ES-I3 (cell line): ENCODE measurements around the gene POGLUT3.

Experiments
- H3K36me3 ChIP-seq: 2 replicates; pipeline ENCODE4 v1.6.1; 2013; ENCODE audit warnings: mild to moderate bottlenecking, low read length, control low read depth, moderate library complexity; ENCODE audit not compliant: insufficient read depth
- H3K4me1 ChIP-seq: 2 replicates; pipeline ENCODE4 v1.6.1; 2013; ENCODE audit warnings: mild to moderate bottlenecking, control low read depth, low read length; ENCODE audit not compliant: insufficient read depth
- H3K9ac ChIP-seq: 2 replicates; pipeline ENCODE4 v1.6.1; 2013; ENCODE audit warnings: low read depth, mild to moderate bottlenecking, low read length, moderate library complexity
- H3K9me3 ChIP-seq: 2 replicates; pipeline ENCODE4 v1.6.1; 2013; ENCODE audit warnings: mild to moderate bottlenecking, low read length, moderate library complexity; ENCODE audit not compliant: control insufficient read depth, insufficient read depth

Gene POGLUT3

DNA sequence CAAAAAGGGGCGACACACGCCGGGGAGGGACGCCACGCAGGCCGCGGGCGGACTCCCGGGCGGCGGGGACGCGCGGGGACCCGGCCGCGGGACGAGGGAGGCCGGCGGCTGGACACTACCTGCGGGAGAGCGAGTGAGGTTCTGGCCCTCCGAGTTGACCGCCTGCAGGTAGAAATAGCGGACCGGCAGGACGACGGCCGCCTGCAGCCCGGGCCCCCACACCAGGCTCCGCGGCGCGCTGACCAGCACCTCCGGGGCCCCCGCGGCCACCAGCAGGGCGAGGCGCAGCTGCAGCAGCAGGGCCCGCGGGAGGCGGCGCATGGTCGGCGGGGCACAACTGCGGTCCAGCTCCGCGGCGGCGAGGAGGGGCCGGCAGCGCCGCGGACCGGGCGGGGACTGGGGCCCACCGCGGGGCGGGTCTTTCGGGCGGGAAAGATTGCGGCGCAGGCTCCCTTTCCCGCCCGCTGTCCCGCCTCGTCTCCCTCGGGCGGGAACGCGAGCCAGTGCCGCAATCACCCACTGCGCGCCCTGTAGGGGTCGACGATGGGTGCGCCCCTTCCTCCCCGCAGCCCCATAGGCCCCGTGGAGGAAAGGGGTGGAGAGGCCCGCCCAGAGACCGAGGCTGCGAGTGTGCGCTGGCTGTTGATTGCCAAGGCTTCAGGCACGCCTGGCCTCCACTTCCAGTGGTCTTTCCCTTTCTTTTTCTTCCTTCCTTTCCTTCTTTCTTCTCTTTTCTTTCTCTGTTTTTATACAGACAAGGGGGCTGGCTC, at the start of gene POGLUT3:
Gene POGLUT3 (minus strand): TSS at position 339 of the 770 bp plus-strand sequence. CDS start 18 bp downstream, at position 321.
- Histone ChIP-seq H3K9me3 (no peaks in the 10 kb centered on the region), H3K9ac (peak within 1 kb of the TSS; percentile 81), H3K36me3 (no peaks in the 10 kb centered on the region), H3K4me1 (peaks cover 7% of the 10 kb centered on the region)

GRCh38 chr11:108545909-108546501, 47.8 kb upstream of the POGLUT3 start:
- no peaks in the 10 kb centered on the region for H3K36me3 ChIP-seq
- no peaks in the 10 kb centered on the region for H3K9me3 ChIP-seq
- H3K4me1 ChIP-seq: no peaks in the 10 kb centered on the region
- H3K9ac ChIP-seq: no peak overlapping the region

DNA sequence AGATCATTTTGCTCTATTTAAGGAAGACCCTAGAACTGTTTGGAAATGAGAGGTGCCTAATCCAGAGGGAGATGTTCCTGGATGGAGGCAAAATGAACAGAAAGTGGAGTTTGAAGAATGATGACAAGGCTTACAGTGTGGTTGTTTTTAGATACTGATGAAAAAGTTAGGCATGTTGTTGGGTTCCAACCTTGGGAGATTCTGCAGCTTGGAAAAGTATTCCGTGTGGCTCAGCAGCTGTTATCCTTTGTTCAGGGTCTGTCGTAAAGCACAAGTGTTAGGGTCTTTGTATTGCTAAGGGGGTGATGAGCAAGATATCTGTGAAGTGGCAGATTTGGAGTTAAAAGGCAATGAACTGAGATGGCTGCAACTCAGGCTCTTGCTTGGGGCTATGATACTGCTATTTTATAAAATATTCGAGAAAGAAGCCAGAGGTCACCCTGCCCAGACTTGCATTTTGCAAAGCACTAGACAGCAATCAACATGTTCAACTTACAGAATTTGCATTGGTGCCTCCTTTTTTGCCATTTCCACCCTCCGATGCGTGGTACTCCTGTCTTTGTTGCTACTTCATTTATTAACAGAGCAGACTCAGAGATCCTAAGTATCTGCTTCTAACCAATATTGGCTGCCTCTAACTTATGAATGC, 45.3 kb upstream of the POGLUT3 start:
- Histone ChIP-seq H3K4me1 (peaks cover 5% of the 10 kb centered on the region; the same call in 1 of the 2 replicates), H3K9ac (no peak overlapping the region), H3K36me3 (no peaks in the 10 kb centered on the region), H3K9me3 (no peaks in the 10 kb centered on the region)

GRCh38 chr11:108541531-108541930, 43.3 kb upstream of the POGLUT3 start:
- Histone ChIP-seq H3K36me3 (no peaks in the 10 kb centered on the region), H3K9ac (no peak overlapping the region), H3K9me3 (no peaks in the 10 kb centered on the region), H3K4me1 (peaks cover 5% of the 10 kb centered on the region; the same call in 1 of the 2 replicates)

GRCh38 chr11:108538502-108538901, 40.3 kb upstream of the POGLUT3 start:
- peaks cover 5% of the 10 kb centered on the region; the same call in 1 of the 2 replicates for H3K4me1 ChIP-seq
- no peaks in the 10 kb centered on the region for H3K9me3 ChIP-seq
- H3K9ac ChIP-seq: no peak overlapping the region
- H3K36me3 ChIP-seq: no peaks in the 10 kb centered on the region

- Histone ChIP-seq H3K4me1 (peaks cover 5% of the 10 kb centered on the region; the same call in 1 of the 2 replicates), H3K9me3 (no peaks in the 10 kb centered on the region), H3K9ac (no peak overlapping the region), H3K36me3 (no peaks in the 10 kb centered on the region)
These were observed 39.8 kb upstream of the POGLUT3 start for GRCh38 chr11:108538022-108538424.

DNA sequence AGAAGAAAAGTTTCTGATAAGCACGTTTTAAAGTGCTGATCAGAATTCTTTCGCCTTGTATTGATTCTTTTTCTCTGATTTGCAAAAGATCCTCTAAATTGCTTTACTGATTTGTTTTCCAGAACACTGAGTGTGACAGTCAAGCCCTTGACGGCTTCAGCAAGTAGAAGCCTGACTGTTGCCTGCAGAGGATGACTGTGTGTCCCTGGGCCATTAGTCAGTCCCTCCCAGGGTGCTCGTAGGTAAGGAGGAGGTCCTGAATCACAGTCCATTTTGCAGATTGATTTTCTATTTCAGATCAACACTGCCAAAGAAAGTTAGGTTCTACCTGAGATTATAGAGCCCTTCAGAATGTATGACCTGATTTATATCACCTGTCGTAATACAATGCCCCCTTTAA, 38.6 kb upstream of the POGLUT3 start:
- H3K4me1 ChIP-seq: peaks cover 5% of the 10 kb centered on the region; the same call in 1 of the 2 replicates

DNA sequence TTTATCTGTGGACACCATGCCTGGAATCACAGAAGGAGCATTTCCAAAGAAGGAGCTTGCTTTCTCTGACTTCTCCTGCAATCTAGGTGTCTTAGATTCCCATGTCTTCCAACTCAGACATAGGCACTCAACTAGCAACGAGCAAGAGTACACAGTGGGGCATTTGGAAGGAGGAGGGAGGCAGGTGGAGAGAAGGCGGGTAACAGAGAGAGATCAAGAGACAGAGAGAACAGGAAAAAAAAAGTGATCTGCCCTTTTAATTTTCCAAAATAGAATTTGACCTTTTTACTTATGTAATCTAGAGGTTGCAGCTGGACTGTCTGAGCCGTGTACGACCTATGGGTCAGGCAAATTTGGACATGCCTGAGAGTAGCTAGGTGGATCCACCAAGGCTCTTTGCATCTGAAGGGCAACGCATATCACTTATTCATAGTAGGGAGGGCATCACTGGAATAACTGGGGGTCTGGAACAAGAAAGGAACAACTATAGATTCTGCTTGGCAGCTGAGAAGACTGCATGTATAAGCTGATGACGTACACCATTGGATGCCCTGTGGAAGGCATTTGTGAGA, 37.3 kb upstream of the POGLUT3 start:
- Histone ChIP-seq H3K9me3 (no peaks in the 10 kb centered on the region), H3K4me1 (peaks cover 5% of the 10 kb centered on the region; the same call in 1 of the 2 replicates), H3K36me3 (no peaks in the 10 kb centered on the region), H3K9ac (no peak overlapping the region)

More for the DNA sequence above, 38.6 kb upstream of the POGLUT3 start:
- Histone ChIP-seq H3K9ac (no peak overlapping the region), H3K36me3 (no peaks in the 10 kb centered on the region), H3K9me3 (no peaks in the 10 kb centered on the region)

DNA sequence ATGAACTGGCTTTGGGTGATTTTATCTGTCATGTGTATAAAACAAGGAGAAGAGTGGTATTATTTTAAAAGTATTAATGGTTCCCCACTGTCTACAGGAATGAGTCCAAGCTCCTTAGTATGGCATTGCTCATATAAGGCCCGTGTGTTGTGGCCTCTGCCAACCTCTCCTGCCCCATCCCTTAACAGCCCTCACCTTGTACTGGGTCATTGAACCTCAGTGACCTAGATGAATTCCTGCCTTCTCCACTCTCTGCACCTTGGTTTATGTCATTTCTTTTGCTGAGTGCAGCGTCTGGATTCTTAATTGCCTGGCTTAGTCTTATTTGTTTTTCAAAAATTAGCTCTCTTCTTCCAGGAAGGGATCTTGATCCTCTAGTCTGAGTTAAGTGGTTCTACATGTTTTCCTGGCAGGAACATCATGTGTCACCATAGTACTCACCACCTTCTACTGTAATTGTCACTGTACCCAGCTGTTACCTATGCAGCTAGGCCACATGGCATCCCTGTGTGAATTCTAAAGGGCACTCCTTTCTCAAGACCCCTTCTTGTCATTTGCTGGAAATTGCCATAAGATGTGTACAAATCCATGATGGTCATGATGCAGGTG, 36.2 kb upstream of the POGLUT3 start:
- H3K9me3 ChIP-seq: no peaks in the 10 kb centered on the region
- H3K4me1 ChIP-seq: peaks cover 5% of the 10 kb centered on the region; the same call in 1 of the 2 replicates
- no peak overlapping the region for H3K9ac ChIP-seq
- H3K36me3 ChIP-seq: no peaks in the 10 kb centered on the region

GRCh38 chr11:108530426-108530825, 32.2 kb upstream of the POGLUT3 start:
- no peaks in the 10 kb centered on the region for H3K9me3 ChIP-seq

GRCh38 chr11:108527382-108527781, 29.2 kb upstream of the POGLUT3 start:
- Histone ChIP-seq H3K4me1 (no peaks in the 10 kb centered on the region), H3K9me3 (no peaks in the 10 kb centered on the region), H3K36me3 (no peaks in the 10 kb centered on the region; the same call in 1 of the 2 replicates), H3K9ac (no peak overlapping the region)

More at GRCh38 chr11:108530426-108530825, 32.2 kb upstream of the POGLUT3 start:
- Histone ChIP-seq H3K9ac (no peak overlapping the region), H3K4me1 (no peaks in the 10 kb centered on the region), H3K36me3 (no peaks in the 10 kb centered on the region)

GRCh38 chr11:108525161-108525560, 27.0 kb upstream of the POGLUT3 start:
- no peaks in the 10 kb centered on the region for H3K4me1 ChIP-seq
- H3K36me3 ChIP-seq: no peaks in the 10 kb centered on the region; the same call in 1 of the 2 replicates
- no peaks in the 10 kb centered on the region for H3K9me3 ChIP-seq
- no peak overlapping the region for H3K9ac ChIP-seq

DNA sequence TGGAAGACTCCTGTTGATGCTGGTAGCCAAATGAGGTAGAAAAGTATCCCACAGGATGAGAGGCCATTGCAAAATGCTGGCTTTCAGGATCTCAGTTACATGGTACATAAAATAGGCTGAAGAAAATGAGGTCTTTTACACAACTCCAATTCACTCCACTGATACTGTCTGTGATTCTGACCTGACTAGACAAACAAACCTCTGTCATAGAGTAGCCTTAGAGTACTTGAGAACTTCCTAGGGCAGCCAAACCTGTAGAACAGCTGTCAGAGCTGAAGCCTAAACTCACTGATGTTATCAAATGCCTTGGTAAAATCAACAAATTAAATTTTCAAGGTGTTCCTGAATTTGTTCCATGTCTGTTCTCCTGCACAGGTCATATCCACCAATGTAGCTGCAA, 26.2 kb upstream of the POGLUT3 start:
- no peak overlapping the region for H3K9ac ChIP-seq
- no peaks in the 10 kb centered on the region for H3K4me1 ChIP-seq
- no peaks in the 10 kb centered on the region; the same call in 1 of the 2 replicates for H3K36me3 ChIP-seq
- no peaks in the 10 kb centered on the region for H3K9me3 ChIP-seq

DNA sequence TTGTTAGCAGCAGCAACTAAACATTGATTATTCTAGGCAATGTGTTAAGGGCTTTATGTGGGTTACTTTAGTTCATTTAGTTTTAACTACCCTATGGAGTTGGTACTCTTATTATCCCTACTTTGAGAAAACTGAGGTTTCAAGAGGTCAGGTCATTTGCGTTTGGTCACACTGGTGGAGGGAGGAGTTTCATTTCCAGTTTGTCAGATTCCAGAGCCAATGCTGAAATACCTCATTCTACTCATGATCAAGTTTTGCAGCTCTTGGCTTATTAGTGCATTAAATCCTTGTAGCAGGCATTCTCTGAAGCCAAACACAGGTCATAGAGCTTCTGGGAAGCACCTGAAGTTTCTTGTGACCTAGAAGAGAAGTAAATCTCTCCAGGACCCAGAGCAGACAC, 24.1 kb upstream of the POGLUT3 start:
- H3K9ac ChIP-seq: no peak overlapping the region
- no peaks in the 10 kb centered on the region; the same call in 1 of the 2 replicates for H3K36me3 ChIP-seq
- H3K9me3 ChIP-seq: no peaks in the 10 kb centered on the region

More for the DNA sequence above, 24.1 kb upstream of the POGLUT3 start:
- H3K4me1 ChIP-seq: no peaks in the 10 kb centered on the region
